Measurements from ENCODE around the gene PPP1R8.
A peak's percentile ranks its signal among the peaks of the same experiment; 100 is the strongest.
"Not testable (repeated sequence)": the region's sequence is repeated elsewhere in the genome, so short reads cannot be mapped to it uniquely, and the experiment has no call there.

Gene PPP1R8

GRCh38 chr1:27830621-27831440 is at the start of gene PPP1R8:
PPP1R8 (plus strand) TSS chr1:27830782; CDS start chr1:27830836, 54 bp downstream.
- peak; percentile 86 for DNase-seq

DNA sequence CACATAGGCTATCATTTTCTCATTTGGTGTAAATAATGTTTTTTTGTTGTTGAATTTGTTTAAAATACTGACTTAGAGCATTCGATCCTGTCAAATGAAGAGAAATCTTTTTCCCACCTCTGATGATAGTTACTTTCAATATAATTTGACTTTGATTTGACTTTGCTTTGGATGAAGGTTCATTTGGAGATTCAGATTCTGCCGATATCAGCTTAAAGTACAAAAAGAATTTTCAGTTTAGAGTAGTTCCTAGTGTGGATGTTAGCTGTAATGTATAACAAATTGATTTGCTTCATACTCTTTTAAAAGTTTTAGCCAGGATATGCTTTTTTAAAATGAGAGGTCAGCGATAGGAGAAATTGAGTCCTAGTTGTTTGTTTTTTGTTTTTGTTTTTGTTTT is 47.6 kb upstream of the PPP1R8 start:
- no peak for DNase-seq

- DNase-seq: no peak
These were observed 45.9 kb upstream of the PPP1R8 start for GRCh38 chr1:27784700-27785099.

DNA sequence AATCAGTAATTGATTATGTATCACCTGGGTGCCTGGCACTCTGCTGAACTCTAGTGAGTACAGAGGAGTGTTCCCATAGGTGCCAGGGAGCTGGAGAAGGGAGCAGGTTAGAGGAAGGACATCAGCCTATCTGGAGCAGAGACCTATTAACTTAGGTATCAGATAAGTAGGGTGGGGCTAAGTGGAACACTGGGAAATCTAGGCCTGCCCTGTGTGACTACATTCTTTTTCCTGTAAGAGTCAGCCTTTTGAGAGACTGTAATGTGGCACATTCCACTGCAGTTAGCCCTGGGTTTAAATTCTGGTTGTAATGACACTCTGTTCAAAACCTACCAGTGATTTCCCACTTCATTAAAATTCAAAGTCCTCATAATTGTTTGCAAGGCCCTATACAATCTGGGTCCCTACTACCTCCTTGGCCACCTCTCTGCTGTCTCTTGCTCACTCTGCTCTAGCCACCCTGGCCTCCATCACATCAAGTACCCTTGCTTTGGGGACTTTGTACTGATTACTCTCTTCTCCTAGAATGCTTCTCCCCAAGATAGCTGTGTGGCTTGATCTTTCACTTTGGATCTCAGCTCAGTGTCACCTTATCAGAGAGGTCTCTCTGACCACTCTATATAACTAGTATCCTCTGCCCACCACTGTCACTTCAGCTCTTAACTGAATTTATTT is 44.7 kb upstream of the PPP1R8 start:
- no peak for DNase-seq

- no peak for DNase-seq
These were observed 42.7 kb upstream of the PPP1R8 start for GRCh38 chr1:27787895-27788294.

DNA sequence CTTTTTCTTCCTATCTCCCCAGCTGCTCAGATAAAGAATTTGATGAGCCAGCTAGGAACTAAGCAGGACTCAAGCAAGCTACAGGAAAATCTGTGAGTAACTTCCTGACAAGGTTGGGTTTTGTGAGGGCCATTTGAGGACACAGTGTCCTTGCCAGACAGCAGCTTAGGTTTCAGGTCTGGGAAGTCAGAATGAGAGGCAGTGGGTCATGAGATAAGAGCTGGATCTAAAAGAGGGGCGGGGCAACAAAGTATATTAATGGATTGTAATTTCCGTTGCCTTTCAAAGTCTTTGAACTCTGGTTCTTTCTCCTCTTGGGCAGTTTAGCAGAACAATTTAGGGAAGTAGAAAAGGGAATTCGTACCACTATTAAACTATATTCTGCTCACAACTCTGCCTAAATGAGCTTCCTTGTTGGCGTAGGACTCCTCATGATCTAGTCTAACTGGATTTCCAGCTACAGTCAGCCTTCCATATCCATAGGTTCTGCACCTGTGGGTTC is 41.0 kb upstream of the PPP1R8 start:
- DNase-seq: no peak

GRCh38 chr1:27790270-27790669 is 40.3 kb upstream of the PPP1R8 start:
- DNase-seq: not testable (repeated sequence)

DNA sequence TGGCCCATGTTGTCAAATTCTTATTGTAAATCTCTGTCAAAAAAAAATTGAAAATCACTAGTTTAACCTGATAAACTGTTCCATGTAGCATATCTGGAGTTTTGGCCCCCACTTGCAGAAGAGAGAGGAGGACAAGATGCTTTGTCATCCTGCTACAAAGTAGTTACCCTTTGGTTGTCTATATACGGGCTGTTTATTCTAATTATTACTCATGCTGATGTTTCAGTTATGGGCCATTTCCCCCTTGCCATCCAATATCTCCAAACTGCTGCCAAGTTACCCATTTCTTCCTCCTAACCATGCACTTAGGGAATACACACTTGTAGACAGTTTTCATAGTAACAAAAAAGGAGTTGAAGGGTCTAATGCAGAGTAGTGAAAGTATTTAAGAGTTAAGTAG is 35.0 kb upstream of the PPP1R8 start:
- DNase-seq: no peak

DNA sequence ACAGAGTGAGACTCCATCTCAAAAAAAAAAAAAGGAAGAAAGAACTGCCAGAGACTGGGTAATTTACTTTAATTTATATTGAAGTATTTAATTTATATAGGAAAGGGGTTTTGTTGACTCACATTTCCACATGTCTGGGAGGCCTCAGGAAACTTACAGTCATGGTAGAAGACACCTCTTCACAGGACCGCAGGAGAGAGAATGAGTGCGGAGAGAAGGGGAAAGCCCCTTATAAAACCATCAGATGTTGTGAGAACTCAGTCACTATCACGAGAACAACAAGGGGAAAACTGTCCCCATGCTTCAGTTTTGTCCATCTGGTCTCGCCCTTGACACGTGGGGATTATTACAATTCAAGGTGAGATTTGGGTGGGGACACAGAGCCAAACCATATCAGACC is 25.8 kb upstream of the PPP1R8 start:
- no peak for DNase-seq

DNA sequence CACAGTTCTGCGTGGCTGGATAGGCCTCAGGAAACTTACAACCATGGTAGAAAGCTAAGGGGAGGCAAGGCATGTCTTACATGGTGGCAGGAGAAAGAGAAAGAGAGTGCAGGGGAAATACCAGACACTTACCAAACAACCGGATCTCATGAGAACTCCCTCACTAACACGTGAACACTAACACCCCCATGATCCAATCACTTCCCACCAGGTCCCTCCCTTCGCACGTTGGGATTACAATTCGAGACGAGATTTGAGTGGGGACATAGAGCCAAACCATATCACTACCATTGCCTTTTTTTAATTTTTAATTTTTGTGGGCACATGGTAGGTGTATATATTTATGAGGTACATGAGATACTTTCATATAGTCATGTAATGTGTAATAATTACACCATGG is 23.8 kb upstream of the PPP1R8 start:
- no peak for DNase-seq

DNA sequence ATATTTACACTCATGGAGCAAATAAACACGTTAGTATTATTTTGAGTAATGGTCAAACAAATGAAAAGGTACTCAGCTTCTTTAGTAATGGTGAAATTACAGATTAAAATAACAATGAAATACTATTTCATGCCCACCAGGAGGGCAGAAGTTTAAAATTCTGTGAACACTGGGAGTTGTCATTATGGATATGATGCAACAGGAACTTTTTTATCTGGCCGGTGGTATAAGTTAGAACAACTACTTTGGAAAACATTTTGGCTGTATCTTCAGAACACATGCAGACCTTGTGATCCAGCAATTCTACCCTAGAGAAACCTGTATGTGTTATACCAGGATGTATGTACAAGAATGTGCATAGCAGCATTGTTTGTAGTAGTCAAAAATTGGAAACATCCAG is 23.2 kb upstream of the PPP1R8 start:
- DNase-seq: no peak

- DNase-seq: not testable (repeated sequence)
These were observed 22.5 kb upstream of the PPP1R8 start for GRCh38 chr1:27808131-27808530.

- no peak for DNase-seq
These were observed 20.7 kb upstream of the PPP1R8 start for GRCh38 chr1:27809883-27810282.

GRCh38 chr1:27811741-27812500 is 18.7 kb upstream of the PPP1R8 start:
- DNase-seq: no peak

GRCh38 chr1:27816921-27817630 is 13.5 kb upstream of the PPP1R8 start:
- DNase-seq: no peak

DNA sequence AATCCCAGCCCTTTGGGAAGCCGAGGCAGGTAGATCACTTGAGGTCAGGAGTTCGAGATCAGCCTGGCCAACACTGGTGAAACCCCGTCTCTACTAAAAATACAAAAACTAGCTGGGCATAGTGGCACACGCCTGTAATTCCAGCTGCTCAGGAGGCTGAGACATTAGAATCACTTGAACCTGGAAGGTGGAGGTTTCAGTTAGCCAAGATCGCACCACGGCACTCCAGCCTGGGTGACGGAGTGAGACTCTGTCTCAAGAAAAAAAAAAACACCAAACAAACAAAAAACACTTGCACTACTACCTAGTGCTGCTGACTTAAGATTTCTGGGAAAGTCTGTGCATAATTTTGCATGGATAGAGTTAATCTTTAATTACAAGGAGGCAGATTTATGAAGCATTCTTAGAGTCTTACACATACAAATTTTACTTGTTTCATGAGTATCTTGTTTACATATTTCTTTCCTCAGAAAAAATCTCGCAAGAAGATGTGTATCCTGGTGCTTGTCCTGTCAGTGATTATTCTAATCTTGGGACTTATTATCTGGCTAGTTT is 8.7 kb upstream of the PPP1R8 start:
- no peak for DNase-seq

DNA sequence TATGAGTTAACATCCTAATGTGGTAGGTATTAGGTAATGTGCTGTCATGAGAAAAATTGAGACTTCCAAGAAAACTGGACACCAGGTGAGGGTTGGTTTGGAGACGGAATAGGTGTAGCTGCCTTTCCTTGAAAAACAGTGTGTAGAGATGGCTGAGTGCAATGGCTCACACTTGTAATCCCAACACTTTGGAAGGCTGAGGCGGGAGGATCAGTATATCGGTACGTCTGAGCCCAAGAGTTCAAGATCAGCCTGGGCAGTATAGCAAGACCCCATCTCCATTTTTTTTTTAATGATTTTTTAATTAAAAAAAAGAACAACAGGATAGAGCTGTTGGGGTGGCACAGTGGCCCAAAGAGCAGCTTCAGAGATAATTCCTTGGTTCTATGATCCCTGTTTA is 6.8 kb upstream of the PPP1R8 start:
- no peak for DNase-seq

DNA sequence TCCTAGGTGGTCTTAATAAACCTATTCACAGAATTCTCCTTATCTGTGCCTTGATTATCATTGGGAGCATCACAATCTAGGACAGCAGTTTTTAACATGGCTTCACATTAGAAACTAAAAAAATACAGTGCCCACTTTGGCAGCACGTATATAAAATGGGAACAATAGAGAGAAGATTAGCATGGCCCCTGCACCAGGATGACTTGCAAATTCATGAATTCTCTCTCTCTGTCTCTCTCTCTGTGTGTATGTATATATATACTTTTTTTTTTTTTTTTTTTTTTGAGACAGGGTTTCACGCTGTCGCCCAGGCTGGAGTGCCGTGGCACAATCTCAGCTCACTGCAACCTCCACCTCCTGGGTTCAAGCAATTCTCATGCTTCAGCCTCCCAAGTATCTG is 6.2 kb upstream of the PPP1R8 start:
- DNase-seq: no peak

DNA sequence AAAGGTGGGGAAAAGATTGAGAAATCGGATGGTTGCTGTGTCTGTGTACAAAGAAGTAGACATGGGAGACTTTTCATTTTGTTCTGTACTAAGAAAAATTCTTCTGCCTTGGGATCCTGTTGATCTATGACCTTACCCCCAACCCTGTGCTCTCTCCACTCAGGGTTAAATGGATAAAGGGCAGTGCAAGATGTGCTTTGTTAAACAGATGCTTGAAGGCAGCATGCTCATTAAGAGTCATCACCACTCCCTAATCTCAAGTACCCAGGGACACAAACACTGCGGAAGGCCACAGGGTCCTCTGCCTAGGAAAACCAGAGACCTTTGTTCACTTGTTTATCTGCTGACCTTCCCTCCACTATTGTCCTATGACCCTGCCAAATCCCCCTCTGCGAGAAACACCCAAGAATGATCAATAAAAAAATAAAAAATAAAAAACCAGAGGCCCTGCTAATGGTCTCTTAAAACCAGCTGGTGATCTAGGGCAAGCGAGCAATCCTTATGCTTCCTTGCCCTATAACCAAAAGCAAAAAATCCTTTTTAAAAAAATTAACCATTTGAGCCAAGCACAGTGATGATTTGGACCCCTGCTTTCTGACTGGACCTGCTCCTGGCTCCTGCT is 1.1 kb upstream of the PPP1R8 start:
- not testable (repeated sequence) for DNase-seq

GRCh38 chr1:27831568-27832410 is 1.2 kb downstream of the PPP1R8 start:
- DNase-seq: no peak

DNA sequence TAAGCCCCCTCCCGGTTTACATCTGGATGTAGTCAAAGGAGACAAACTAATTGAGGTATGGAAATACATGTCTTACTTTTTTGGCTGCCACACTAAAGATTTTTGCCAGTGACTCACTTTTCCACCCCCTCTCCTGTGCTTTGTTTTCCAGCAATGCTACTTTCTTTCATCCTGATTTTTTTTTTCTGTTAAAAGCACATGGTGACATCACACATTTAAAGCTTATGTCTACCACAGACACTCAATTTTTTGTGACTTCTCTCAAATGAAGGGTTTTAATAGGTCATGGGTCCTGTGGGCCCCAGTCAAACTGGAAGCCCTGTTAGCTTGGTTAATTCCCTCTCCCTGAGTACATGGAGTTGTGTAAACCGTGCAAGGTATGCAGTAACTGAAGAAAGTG is 2.2 kb downstream of the PPP1R8 start:
- no peak for DNase-seq

Measured in NK-92 treated with Interleukin-12 subunit alpha and Interleukin-12 subunit beta, amount 100 ng/mL, for 24 hours (cell line).